ENCODE results near the gene GIPR.
"Not testable (repeated sequence)": the region's sequence is repeated elsewhere in the genome, so short reads cannot be mapped to it uniquely, and the experiment has no call there.

- TF ChIP-seq POLR2A (IDR thresholded peaks at IDR 0.05) = not testable (repeated sequence)
- TF ChIP-seq, protein P1, sequence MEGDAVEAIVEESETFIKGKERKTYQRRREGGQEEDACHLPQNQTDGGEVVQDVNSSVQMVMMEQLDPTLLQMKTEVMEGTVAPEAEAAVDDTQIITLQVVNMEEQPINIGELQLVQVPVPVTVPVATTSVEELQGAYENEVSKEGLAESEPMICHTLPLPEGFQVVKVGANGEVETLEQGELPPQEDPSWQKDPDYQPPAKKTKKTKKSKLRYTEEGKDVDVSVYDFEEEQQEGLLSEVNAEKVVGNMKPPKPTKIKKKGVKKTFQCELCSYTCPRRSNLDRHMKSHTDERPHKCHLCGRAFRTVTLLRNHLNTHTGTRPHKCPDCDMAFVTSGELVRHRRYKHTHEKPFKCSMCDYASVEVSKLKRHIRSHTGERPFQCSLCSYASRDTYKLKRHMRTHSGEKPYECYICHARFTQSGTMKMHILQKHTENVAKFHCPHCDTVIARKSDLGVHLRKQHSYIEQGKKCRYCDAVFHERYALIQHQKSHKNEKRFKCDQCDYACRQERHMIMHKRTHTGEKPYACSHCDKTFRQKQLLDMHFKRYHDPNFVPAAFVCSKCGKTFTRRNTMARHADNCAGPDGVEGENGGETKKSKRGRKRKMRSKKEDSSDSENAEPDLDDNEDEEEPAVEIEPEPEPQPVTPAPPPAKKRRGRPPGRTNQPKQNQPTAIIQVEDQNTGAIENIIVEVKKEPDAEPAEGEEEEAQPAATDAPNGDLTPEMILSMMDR (IDR thresholded peaks at IDR 0.05) = not testable (repeated sequence)
Observed at GRCh38 chr19:45728683-45729082, 60.7 kb downstream of the GIPR start.
